ENCODE results near the gene BOD1. TPM values are rescaled to one million over a fixed set of nuclear protein-coding genes. Genes with fewer than 3 reads are reported as not detected.

The BOD1 gene
- total and polyA plus RNA-seq, 4 donors = 15.1 to 16.0 (median 15.6) TPM

- WGBS = 89% methylated on average over 14 of the region's 14 CpGs
- no peak overlapping the region for H3K9ac ChIP-seq (ENCODE audit: low read depth in 1 of 2, low read length in 2 of 2)
Measured at GRCh38 chr5:173657741-173658356, 41.4 kb upstream of the BOD1 start.

GRCh38 chr5:173655196-173655797, 38.8 kb upstream of the BOD1 start:
- 91% methylated on average over 3 of the region's 3 CpGs for WGBS
- peaks cover 3 to 10% (median 7%) of the 10 kb centered on the region in 4 donors for H3K9me3 ChIP-seq (ENCODE audit: control insufficient read depth in 4 of 4, low read length in 3 of 4)
- no peak for DNase-seq (ENCODE audit: low spot score)
- no peak for TF ChIP-seq HNF4G (IDR thresholded peaks at IDR 0.05)
- TF ChIP-seq ZBTB33 (IDR thresholded peaks at IDR 0.05) = no peak
- TF ChIP-seq SP1 (IDR thresholded peaks at IDR 0.05) = no peak
- TF ChIP-seq MAX (IDR thresholded peaks at IDR 0.05) = no peak
- no peak overlapping the region for H3K9ac ChIP-seq (ENCODE audit: low read depth in 1 of 2, low read length in 2 of 2)
- H3K36me3 ChIP-seq (ENCODE audit: control insufficient read depth in 4 of 4, insufficient read depth in 3 of 4, low read depth in 1 of 4, low read length in 3 of 4) = no peaks in the 10 kb centered on the region
- peaks cover 0 to 9% (median 4%) of the 10 kb centered on the region in 4 donors for H3K4me1 ChIP-seq (ENCODE audit: control insufficient read depth in 4 of 4, insufficient read depth in 4 of 4, low read length in 3 of 4)
- H3K27me3 ChIP-seq (ENCODE audit: control insufficient read depth in 4 of 4, insufficient read depth in 4 of 4, low read length in 3 of 4) = no peaks in the 10 kb centered on the region
- H3K4me3 ChIP-seq (ENCODE audit: low read depth in 1 of 3, low read length in 3 of 3) = no peak overlapping the region
- H3K27ac ChIP-seq (ENCODE audit: low read depth in 1 of 2, low read length in 2 of 2) = no peak overlapping the region

More at GRCh38 chr5:173657741-173658356, 41.4 kb upstream of the BOD1 start:
- Histone ChIP-seq H3K27ac (ENCODE audit: low read depth in 1 of 2, low read length in 2 of 2) (no peak overlapping the region), H3K36me3 (ENCODE audit: control insufficient read depth in 4 of 4, insufficient read depth in 3 of 4, low read depth in 1 of 4, low read length in 3 of 4) (no peaks in the 10 kb centered on the region), H3K4me3 (ENCODE audit: low read depth in 1 of 3, low read length in 3 of 3) (no peak overlapping the region), H3K4me1 (ENCODE audit: control insufficient read depth in 4 of 4, insufficient read depth in 4 of 4, low read length in 3 of 4) (peaks cover 0 to 9% (median 4%) of the 10 kb centered on the region in 4 donors), H3K27me3 (ENCODE audit: control insufficient read depth in 4 of 4, insufficient read depth in 4 of 4, low read length in 3 of 4) (no peaks in the 10 kb centered on the region), H3K9me3 (ENCODE audit: control insufficient read depth in 4 of 4, low read length in 3 of 4) (peaks cover 3 to 10% (median 7%) of the 10 kb centered on the region in 4 donors)
- DNase-seq (ENCODE audit: low spot score) = no peak
- TF ChIP-seq ZBTB33 (IDR thresholded peaks at IDR 0.05) (no peak), HNF4A (conservative IDR thresholded peaks at IDR 0.05) (no peak), EGR1 (IDR thresholded peaks at IDR 0.05; ENCODE audit: low read depth in 2 of 2) (no peak)

- WGBS = 92% methylated on average over 10 of the region's 10 CpGs
- Histone ChIP-seq H3K4me3 (ENCODE audit: low read depth in 1 of 3, low read length in 3 of 3) (no peak overlapping the region), H3K27me3 (ENCODE audit: control insufficient read depth in 4 of 4, insufficient read depth in 4 of 4, low read length in 3 of 4) (no peaks in the 10 kb centered on the region), H3K27ac (ENCODE audit: low read depth in 1 of 2, low read length in 2 of 2) (no peak overlapping the region), H3K9ac (ENCODE audit: low read depth in 1 of 2, low read length in 2 of 2) (no peak overlapping the region), H3K4me1 (ENCODE audit: control insufficient read depth in 4 of 4, insufficient read depth in 4 of 4, low read length in 3 of 4) (peaks cover 0 to 9% (median 4%) of the 10 kb centered on the region in 4 donors), H3K9me3 (ENCODE audit: control insufficient read depth in 4 of 4, low read length in 3 of 4) (peaks cover 0 to 4% (median 2%) of the 10 kb centered on the region in 4 donors), H3K36me3 (ENCODE audit: control insufficient read depth in 4 of 4, insufficient read depth in 3 of 4, low read depth in 1 of 4, low read length in 3 of 4) (no peaks in the 10 kb centered on the region)
- no peak for DNase-seq (ENCODE audit: low spot score)
- TF ChIP-seq EGR1 (IDR thresholded peaks at IDR 0.05; ENCODE audit: low read depth in 2 of 2) (no peak), HNF4A (conservative IDR thresholded peaks at IDR 0.05) (no peak), JUND (IDR thresholded peaks at IDR 0.05) (no peak), RAD21 (IDR thresholded peaks at IDR 0.05) (no peak), ZBTB33 (IDR thresholded peaks at IDR 0.05) (no peak), HNF4G (IDR thresholded peaks at IDR 0.05) (no peak), TAF1 (conservative IDR thresholded peaks at IDR 0.05) (no peak), ATF3 (IDR thresholded peaks at IDR 0.05) (no peak), GABPA (IDR thresholded peaks at IDR 0.05 in 1 of 2, conservative IDR thresholded peaks at IDR 0.05 in 1 of 2) (no peak), CTCF (IDR thresholded peaks at IDR 0.05; ENCODE audit: low read depth, low read length, missing input control) (no peak), MAX (IDR thresholded peaks at IDR 0.05) (no peak), FOXA1 (IDR thresholded peaks at IDR 0.05) (no peak), NR2F2 (IDR thresholded peaks at IDR 0.05) (no peak), YY1 (IDR thresholded peaks at IDR 0.05) (no peak), FOXA2 (IDR thresholded peaks at IDR 0.05) (no peak)
Measured at GRCh38 chr5:173653822-173654523, 37.5 kb upstream of the BOD1 start.

Measured in liver (tissue), 9 donors.